PFSK-1 (cell line): ENCODE results near the gene PPP1R1A.

ENCODE experiments used
- FOXP2 ChIP-seq: optimal IDR thresholded peaks from 2 replicates; pipeline ENCODE3; 2011; ENCODE audit warnings: borderline replicate concordance, control low read depth, inconsistent platforms; ENCODE audit not compliant: insufficient read depth; ENCODE audit errors: extremely low read length, extremely low read depth
- POLR2AphosphoS5 ChIP-seq: IDR thresholded peaks from 2 replicates; pipeline ENCODE4 v1.6.1; 2012; ENCODE audit warnings: low read depth, mild to moderate bottlenecking, control low read depth, low read length, moderate library complexity
- REST ChIP-seq, 2 experiments: IDR thresholded peaks; 2 replicates each; pipeline versions ENCODE4 v1.6.1 to v1.8.0; 2011 to 2012; ENCODE audit warnings: low read depth in 2 of 2, low read length in 2 of 2, control low read depth in 1 of 2, inconsistent platforms in 1 of 2, mild to moderate bottlenecking in 1 of 2, moderate library complexity in 1 of 2; ENCODE audit not compliant: insufficient read depth in 1 of 2
- SIN3A ChIP-seq: IDR thresholded peaks from 2 replicates; pipeline ENCODE4 v1.6.1; 2012; ENCODE audit warnings: mild to moderate bottlenecking, low read length, moderate library complexity, borderline replicate concordance; ENCODE audit not compliant: insufficient read depth
- TAF1 ChIP-seq: IDR thresholded peaks from 2 replicates; pipeline ENCODE4 v1.6.1; 2012; ENCODE audit warnings: low read length, control low read depth, borderline replicate concordance; ENCODE audit not compliant: insufficient read depth

PPP1R1A gene

GRCh38 chr12:54588890-54589267 lies 420 bp upstream of the PPP1R1A start:
- TF ChIP-seq FOXP2: no peak

- TF ChIP-seq FOXP2: no peak
Observed at GRCh38 chr12:54587315-54587873, 1.1 kb downstream of the PPP1R1A start.

- no peak for TF ChIP-seq SIN3A
- no peak for TF ChIP-seq REST (IDR thresholded peaks at IDR 0.05; ENCODE audit: insufficient read depth in 1 of 2, low read depth in 2 of 2, low read length in 2 of 2)
- TF ChIP-seq POLR2AphosphoS5: no peak
- TF ChIP-seq TAF1: no peak
- no peak for TF ChIP-seq FOXP2
Observed at GRCh38 chr12:54586620-54587019, 1.8 kb downstream of the PPP1R1A start.

GRCh38 chr12:54585243-54585642 lies 3.2 kb downstream of the PPP1R1A start:
- TF ChIP-seq REST (IDR thresholded peaks at IDR 0.05; ENCODE audit: insufficient read depth in 1 of 2, low read depth in 2 of 2, low read length in 2 of 2) (no peak), SIN3A (no peak), POLR2AphosphoS5 (no peak), FOXP2 (no peak), TAF1 (no peak)

- TF ChIP-seq REST (IDR thresholded peaks at IDR 0.05; ENCODE audit: insufficient read depth in 1 of 2, low read depth in 2 of 2, low read length in 2 of 2) (no peak), FOXP2 (no peak), POLR2AphosphoS5 (no peak)
Observed at GRCh38 chr12:54584128-54584527, 4.3 kb downstream of the PPP1R1A start.

- no peak for TF ChIP-seq TAF1
- no peak for TF ChIP-seq POLR2AphosphoS5
- TF ChIP-seq FOXP2: no peak
- no peak for TF ChIP-seq SIN3A
- no peak for TF ChIP-seq REST (IDR thresholded peaks at IDR 0.05; ENCODE audit: insufficient read depth in 1 of 2, low read depth in 2 of 2, low read length in 2 of 2)
Observed at GRCh38 chr12:54583726-54584125, 4.7 kb downstream of the PPP1R1A start.
